ENCODE measurements around the gene LY6G6C.

- no peak for TF ChIP-seq CTCF (IDR thresholded peaks at IDR 0.05)
- no peak for TF ChIP-seq POLR2A (IDR thresholded peaks at IDR 0.05)
Measured at GRCh38 chr6:31741815-31742214, 20.3 kb upstream of the LY6G6C start.
